GM21528 (cell line): ENCODE results near the gene PXMP4.
"Not testable (repeated sequence)": the region's sequence is repeated elsewhere in the genome, so short reads cannot be mapped to it uniquely, and the experiment has no call there.

Experiments
- ATAC-seq: cut with Tn5 transposase; IDR thresholded peaks from one replicate; pipeline ENCODE4 v1.9.1; 2021; ENCODE audit warnings: mild to moderate bottlenecking, moderate library complexity; ENCODE audit not compliant: unreplicated experiment, low FRiP score

Gene PXMP4, protein sequence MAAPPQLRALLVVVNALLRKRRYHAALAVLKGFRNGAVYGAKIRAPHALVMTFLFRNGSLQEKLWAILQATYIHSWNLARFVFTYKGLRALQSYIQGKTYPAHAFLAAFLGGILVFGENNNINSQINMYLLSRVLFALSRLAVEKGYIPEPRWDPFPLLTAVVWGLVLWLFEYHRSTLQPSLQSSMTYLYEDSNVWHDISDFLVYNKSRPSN

DNA sequence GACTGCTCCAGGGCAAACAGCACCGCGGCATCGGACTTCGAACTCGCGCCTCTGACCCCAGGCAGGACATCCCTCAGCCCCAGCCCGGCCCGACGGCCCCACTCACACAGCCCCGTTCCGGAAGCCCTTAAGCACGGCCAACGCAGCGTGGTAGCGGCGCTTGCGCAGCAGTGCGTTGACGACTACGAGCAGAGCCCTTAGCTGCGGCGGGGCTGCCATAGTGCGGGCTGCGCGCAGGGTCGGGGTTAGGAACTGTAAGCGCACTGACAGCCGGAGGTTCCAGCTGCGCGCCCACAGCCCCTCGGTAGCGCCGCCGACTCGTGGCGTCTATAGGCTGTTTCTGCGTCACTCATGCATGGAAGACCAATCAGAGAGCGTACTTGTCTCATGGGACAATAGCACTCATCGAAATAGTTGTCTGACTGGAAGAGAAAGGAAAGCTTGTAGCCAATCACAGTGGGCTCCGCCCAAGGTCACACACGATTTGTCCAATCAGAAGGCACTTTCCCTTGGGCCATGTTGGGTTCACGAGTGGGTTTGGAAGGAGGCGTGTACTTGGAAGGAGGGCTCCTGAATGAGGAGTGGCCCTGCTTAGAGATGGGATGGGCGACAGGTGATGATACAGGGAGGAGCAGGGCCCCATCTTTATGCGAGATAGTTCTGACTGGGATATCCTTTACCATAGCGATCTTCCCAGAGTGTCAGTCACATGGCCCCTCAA is at the start of gene PXMP4:
Gene PXMP4 (minus strand): TSS at position 322 of the 721 bp plus-strand sequence. CDS start 103 bp downstream, at position 219.
- peak; percentile 96 for ATAC-seq

DNA sequence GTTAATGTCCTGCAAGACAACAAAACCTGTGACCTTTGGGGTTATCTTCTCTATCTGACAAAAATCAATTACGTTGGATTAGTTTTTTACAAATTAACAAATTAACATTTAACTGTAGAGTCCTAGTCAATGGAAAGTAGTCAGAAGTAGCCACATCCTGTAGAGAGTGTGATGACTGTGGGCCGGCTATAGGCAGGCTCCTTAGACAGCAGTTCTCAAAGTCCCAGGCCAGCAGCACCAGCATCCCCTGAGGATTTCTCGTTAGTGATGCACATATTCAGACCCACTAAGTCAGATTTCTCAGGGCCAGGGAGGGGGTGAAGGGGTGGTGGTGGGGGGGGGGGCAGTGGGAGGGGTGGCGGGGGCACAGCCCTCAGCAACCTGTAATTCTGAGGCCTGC is 48.9 kb upstream of the PXMP4 start:
- ATAC-seq: no peak

DNA sequence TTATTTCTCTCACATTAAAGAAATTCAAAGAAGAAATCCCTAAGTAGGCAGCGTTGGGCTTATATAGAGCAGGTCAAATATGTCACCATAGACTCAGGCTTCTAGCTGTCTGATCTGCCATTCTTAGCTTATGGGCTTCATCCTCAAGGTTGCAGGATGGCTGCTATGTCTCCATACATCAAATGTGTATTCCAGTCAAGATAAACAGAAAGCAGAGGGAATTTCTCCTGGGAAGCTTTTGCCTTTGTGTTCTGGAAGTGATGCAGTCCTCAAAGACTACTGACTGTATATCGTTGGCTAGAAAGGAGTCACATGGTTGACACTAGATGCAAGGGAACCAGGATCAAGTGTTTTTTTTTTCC is 47.6 kb upstream of the PXMP4 start:
- ATAC-seq: no peak

DNA sequence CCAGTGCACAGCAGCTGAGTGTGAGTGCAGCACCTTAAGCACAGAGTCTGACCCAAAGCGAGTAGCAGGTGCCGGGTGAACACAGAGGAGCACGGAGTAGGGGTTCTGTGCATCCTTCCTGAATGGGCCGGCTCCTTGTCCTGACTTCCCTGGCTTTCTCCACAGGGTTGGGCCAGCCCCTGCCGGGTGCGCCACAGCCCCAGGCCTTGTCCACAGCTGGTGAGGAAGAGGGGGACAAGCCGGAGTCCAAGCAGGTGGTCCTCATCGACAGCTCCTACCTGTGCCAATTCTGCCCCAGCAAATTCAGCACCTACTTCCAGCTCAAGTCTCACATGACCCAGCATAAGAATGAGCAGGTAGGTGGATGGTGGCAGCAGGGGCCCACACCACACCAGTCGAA is 46.6 kb upstream of the PXMP4 start:
- no peak for ATAC-seq

DNA sequence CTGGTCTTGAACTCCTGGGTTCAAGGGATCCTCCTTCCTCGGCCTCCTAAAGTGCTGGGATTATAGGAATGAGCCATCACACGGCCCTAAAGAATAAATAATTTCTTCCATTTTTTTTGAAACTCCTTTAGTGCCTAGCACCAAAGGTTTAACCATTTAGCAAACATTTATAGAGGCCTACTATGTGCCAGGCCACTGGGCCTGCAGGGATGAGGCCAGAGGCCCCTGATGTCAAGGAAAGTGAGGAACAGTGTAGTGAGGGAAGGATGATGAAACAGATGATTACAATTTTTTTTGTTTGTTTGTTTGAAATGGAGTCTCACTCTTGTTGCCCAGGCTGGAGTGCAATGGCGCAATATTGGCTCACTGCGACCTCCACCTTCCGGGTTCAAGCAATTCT is 45.5 kb upstream of the PXMP4 start:
- ATAC-seq: no peak

DNA sequence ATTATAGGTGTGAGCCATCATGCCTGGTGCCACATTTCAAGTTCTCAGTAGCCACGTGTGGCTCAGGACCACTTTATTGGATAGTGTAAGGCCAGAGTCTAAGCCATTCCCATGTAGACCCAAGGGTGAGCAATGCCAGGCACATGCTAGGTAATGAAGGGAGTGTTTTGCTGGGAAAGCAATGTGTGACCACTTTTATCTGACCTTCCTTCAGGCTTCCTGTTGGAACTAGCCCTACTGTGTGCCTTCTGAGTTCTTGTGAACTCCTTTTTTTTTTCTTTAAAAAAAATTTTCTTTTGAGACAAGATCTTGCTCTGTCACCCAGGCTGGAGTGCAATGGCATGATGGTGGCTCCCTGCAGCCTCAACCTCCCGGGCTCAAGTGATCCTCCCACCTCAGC is 45.0 kb upstream of the PXMP4 start:
- no peak for ATAC-seq

DNA sequence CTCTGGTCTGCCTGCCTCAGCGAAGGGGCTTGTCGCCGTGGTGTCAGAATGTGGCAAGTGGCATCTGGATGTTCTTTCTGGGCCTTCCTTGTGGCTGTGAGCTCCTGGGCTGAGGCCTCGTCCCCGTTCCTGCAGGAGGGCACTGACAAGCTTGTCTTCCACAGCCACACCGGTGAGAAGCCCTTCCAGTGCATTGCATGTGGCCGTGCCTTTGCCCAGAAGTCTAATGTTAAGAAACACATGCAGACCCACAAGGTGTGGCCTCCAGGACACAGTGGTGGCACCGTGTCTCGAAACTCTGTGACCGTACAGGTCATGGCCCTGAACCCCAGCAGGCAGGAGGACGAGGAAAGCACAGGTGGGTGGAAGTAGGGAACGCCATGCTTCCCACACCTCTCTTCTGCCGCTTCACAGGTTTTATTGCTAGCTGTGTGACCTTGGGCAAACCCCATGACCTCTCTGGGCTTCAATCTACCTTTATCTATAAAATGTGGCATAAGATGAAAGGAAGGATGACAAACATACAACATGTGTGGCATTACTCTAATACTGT is 41.7 kb upstream of the PXMP4 start:
- ATAC-seq: no peak

DNA sequence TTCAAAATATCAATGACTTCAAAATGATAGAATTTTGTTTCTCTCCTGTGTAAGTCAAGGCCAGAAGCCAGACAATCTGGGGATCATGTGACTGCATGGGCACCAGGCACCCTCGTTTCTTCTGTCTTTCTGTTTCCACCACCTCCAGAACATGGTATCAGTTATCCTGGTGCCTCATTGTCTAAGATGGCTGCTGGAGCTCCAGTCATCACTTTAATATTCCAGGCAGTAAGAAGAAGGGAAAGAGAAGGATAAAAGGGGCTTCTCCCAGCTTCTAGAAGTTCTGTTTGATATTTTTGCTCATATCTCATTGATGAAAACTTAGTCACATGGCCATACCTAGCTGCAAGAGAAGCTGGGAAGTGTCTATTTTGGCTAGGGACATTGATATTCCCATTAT is 37.3 kb upstream of the PXMP4 start:
- ATAC-seq: no peak

DNA sequence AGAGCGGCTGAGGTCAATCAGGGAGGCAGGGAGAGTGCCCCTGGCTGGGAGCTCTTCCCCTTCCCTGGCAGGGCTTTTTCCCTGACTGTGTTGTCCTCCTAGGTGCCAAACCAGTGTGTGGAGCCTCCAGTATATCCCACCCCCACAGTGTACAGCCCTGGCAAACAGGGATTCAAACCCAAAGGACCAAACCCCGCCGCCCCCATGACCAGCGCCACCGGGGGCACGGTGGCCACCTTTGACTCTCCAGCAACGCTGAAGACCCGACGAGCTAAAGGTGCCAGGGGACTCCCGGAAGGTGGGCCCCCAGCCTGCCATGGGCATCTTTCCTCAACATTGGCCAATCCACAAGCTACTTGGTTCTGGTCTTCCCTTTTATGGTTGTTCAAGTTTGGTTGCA is 36.9 kb upstream of the PXMP4 start:
- no peak for ATAC-seq

DNA sequence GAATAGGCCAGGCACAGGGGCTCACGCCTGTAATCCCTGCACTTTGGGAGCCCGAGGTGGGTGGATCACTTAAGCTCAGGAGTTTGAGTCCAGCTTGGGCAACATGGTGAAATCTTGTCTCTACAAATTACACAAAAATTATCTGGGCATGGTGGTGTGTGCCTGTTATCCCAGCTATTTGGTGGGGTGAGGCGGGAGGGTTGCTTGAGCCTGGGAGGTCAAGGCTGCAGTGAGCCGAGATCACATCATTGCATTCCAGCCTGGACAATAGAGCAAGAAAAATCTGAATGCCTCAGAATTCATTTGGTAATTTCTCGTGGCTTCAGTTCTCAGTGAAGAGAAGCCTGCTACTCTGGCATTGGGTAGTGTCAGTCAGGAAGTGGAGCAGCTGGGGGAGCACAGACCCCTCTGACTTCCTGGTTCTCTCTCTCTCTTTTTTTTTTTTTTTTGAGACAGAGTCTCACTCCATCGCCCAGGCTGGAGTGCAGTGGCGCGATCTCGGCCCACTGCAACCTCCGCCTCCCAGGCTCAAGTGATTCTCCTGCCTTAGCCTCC is 35.9 kb upstream of the PXMP4 start:
- not testable (repeated sequence) for ATAC-seq

DNA sequence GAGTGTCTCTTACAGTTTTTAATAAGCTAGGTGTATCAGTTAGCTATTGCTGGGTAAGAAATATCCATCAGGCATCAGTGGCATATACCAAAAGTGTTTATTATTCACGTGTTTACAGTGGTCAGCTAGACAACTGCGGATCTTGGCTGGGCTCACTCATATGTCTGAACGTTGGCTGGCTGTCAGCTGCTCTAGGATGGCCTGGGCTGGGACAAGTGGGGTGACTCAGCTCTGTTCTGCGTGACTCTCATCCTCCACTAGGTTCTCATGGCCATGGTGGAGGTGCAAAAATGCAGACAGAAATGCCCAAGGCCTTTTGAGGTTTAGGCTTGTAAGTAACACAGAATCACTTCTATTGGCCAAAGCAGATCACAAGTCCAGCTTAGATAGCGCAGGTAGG is 33.7 kb upstream of the PXMP4 start:
- ATAC-seq: no peak

DNA sequence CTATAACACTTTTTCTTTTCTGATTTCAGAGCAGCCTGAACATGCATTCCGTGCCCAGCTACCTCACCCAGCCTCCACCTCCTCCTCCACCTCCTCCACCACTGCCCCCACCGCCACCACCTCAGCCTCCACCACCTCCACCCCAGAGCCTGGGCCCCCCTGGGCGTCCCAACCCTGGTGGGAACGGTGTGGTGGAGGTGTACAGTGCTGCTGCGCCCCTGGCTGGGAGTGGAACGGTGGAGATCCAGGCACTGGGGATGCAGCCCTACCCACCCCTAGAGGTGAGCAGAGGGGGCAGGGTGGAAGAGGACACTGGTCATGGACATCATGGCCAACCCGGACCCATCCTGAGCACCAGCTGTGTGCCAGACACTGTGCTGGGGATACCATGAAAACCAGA is 33.0 kb upstream of the PXMP4 start:
- ATAC-seq: no peak

DNA sequence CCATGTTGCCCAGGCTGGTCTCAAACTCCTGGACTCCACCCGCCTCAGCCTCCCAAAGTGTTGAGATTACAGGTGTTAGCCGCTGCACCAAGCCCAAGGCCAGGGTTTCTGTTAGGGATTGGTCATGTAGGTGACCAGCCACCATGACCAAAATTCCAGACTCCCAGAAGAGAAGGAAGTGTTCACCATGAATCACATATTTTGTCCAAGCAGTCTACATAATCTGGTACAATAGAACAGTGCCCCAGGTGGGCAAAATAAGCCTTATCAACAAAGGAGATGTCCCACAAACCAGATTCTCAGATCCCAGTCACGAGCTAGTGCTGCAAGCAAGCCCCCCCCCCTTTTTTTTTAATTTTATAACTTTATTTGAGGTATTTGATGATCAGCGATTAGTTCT is 31.7 kb upstream of the PXMP4 start:
- no peak for ATAC-seq

DNA sequence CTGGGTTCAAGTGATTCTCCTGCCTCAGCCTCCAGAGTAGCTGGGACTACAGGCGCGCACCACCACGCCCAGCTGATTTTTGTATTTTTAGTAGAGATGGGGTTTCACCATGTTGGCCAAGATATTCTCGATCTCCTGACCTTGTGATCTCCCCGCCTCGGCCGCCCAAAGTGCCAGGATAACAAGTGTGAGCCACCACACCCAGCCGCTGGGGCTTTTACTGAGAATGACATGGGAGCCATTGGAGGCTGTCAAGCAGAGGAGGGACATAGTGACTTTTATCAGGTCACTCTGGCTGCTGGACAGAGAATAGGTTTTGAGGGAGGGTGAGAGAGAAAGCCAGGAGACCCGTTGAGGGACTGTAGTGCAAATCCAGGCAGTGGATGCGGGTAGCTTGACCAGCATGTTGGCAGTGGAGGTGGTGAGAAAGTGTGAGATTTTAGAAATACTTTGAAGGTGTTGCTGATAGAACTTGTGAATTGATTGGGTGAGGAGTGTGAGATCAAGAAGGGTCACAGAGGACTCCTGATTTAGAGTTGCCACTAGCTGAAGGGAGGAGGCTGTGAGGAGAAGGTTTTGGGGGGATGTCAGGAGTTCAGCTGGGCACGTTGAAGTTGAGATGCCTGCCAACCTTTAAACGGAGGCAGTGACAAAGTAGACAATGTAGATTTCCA is 26.4 kb upstream of the PXMP4 start:
- no peak for ATAC-seq

DNA sequence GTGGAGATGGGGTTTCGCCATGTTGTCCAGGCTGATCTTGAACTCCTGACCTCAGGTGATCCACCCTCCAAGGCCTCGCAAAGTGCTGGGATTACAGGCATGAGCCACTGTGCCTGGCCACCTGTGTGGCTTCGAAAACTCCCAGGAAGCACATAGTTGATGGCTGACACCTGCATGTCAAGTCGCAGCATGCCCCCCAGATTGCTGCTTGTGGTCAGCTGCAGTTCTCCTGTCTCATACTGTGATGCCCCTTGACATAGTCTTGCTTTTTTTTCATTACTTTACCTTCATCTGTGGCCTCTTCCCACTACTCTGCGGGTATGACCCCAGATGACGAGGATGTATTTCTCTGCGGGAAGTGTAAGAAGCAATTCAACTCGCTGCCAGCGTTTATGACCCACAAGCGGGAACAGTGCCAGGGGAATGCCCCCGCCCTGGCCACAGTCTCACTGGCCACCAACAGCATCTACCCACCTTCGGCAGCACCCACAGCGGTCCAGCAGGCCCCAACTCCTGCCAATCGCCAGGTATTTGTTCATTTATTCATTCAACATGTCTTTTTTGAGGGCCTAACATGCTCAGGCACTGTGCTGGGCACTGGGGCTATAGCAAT is 24.8 kb upstream of the PXMP4 start:
- ATAC-seq: no peak

DNA sequence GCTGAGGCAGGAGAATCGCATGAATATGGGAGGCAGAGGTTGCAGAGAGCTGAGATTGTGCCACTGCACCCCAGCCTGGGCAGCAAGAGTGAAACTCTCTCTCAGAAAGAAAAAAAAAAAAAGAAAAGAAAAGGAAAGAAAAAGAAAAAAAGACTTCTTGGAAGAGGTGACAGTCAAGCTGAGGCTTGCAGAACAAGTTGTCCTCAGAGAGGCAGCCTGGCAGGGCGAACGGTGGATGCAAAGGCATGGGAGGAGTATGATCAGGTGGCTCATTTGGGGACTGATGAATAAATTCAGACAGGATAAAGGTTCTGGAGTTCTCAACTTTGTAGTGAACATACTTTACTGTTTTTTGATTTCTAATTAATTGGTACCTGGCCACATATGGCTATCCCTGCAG is 24.1 kb upstream of the PXMP4 start:
- ATAC-seq: no peak

DNA sequence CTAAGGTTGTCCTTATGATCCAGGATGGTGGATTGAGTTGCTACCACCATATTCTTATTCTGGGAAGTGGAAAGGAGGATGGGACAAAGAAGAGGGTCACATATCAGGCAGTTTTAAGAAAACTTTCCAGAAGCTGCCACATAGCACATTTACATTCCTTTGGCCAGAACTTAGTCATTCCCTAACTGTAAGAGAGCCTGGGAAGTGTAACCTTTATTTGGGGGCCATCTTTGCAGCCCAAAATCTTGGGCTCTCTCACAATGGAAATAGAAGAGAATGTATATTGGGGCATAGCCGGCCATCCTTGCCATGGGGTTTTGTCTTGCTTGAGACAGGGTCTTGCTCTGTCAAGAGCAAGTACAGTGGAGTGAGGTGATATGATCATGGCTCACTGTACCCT is 20.1 kb upstream of the PXMP4 start:
- ATAC-seq: no peak

DNA sequence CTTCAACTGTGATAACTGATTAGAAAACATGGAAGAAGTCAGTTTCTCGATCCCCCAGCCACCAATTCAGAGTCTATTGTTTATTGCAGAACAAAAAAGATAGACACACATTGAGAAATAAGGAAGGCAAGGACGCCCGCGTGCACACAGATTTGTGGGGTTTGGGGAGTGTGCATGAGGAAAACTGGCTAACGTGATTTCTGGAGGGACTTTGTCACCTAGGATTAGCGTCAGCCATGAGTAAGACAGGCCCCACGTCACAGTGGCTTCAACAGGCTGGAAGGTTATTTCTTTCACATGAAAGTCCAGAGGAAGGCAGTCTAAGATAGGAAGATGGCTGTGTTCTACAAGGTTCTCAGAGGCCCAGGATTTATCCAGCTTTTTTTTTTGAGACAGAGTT is 19.4 kb upstream of the PXMP4 start:
- ATAC-seq: no peak

DNA sequence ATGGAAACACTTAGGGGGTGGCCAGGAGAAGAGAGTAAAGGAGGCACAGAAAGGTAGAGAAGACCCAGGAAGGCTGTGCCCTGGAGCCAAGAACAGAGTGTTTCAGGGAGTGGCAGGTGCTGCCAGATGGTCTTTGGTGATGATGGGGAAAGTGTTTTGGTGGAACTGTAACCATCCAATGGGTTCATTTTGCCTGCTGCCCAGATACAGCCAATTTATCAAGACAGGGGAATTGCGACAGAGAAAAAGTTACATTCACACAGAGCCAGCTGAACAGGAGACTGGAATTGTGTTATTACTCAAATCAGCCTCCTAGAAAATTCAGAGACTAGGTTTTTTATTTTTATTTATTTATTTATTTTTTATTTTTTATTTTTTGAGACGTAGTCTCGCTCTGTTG is 16.9 kb upstream of the PXMP4 start:
- ATAC-seq: no peak

DNA sequence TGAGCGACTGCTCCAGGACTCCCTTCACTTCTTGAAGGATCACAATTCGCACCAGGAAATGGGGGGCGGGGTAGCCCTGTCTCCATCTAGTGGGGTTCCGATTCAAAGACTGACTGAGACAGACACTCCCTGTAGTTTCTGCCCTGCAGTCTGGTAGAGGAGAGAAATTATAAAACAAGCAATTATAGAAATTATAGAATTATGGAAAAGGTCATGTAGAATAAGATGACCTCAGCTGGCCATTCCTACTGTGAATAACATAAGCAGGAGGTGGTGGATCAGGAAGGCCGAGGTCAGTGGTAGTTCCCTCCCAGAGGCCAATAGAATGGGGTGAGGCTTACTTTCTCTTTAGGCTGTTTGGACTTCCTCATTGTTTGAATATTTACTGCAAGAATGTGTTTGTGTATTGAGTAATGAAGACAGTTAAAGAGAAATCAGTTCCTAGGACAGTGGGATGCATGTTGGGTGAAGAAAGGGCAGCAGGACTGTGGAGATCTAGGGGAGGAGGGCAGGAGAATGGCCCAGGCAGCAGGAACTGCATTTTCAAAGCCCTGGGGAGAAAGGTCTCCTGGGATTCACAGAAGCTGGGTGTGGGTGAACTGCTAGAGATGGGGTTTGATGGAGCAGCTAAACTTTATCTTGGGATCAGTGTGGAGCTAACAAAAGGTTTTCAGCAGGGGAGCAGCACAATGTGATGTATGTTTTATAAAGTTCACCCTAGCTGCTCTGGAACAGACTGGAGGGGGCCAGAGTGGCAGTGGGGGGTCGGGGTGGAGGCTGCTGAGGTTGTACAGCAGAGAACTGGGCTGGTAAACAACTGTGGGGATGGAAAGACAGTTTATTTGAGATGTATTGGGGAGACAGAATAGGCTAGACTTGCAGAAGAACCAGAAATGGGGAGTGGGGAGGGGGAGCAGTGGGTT is 13.8 kb upstream of the PXMP4 start:
- ATAC-seq: no peak
